ENCODE measurements around the gene PADI6. TPM values are rescaled to one million over a fixed set of nuclear protein-coding genes. Genes with fewer than 3 reads are reported as not detected.
A peak's percentile ranks its signal among the peaks of the same experiment; 100 is the strongest.

PADI6 gene
- total RNA-seq, 1 donor from 2014 or later: not detected

- peaks cover 21% of the 10 kb centered on the region for H3K4me1 Mint-ChIP-seq (ENCODE audit: unreplicated experiment)
- no peak for TF ChIP-seq CTCF (IDR thresholded peaks at IDR 0.05)
- no peak for DNase-seq (ENCODE audit: extremely low spot score, unreplicated experiment)
- no peaks in the 10 kb centered on the region for H3K27me3 Mint-ChIP-seq (ENCODE audit: unreplicated experiment)
- no peaks in the 10 kb centered on the region for H3K9me3 Mint-ChIP-seq (ENCODE audit: unreplicated experiment)
- H3K36me3 Mint-ChIP-seq (ENCODE audit: unreplicated experiment): peaks cover 17% of the 10 kb centered on the region
- no peak overlapping the region for H3K4me3 Mint-ChIP-seq (ENCODE audit: unreplicated experiment)
- H3K27ac Mint-ChIP-seq (ENCODE audit: unreplicated experiment): no peak overlapping the region
These were observed 62.6 kb downstream of the PADI6 start for GRCh38 chr1:17434601-17435000.

- H3K4me3 Mint-ChIP-seq (ENCODE audit: unreplicated experiment): peak overlapping the region; percentile 77
- no peaks in the 10 kb centered on the region for H3K27me3 Mint-ChIP-seq (ENCODE audit: unreplicated experiment)
- H3K27ac Mint-ChIP-seq (ENCODE audit: unreplicated experiment): peak overlapping the region; percentile 76
- TF ChIP-seq CTCF (IDR thresholded peaks at IDR 0.05): no peak
- peaks cover 40% of the 10 kb centered on the region for H3K4me1 Mint-ChIP-seq (ENCODE audit: unreplicated experiment)
- no peak for DNase-seq (ENCODE audit: extremely low spot score, unreplicated experiment)
- H3K36me3 Mint-ChIP-seq (ENCODE audit: unreplicated experiment): peaks cover 16% of the 10 kb centered on the region
- no peaks in the 10 kb centered on the region for H3K9me3 Mint-ChIP-seq (ENCODE audit: unreplicated experiment)
These were observed 64.6 kb downstream of the PADI6 start for GRCh38 chr1:17436380-17437174.

- H3K27ac Mint-ChIP-seq (ENCODE audit: unreplicated experiment): peak overlapping the region; percentile 76
These were observed 65.2 kb downstream of the PADI6 start for GRCh38 chr1:17437260-17437579.

GRCh38 chr1:17437580-17438317, 65.8 kb downstream of the PADI6 start:
- H3K27me3 Mint-ChIP-seq (ENCODE audit: unreplicated experiment): no peaks in the 10 kb centered on the region
- no peak for DNase-seq (ENCODE audit: extremely low spot score, unreplicated experiment)
- H3K27ac Mint-ChIP-seq (ENCODE audit: unreplicated experiment): peak overlapping the region; percentile 76
- H3K4me3 Mint-ChIP-seq (ENCODE audit: unreplicated experiment): peak overlapping the region; percentile 77
- H3K36me3 Mint-ChIP-seq (ENCODE audit: unreplicated experiment): peaks cover 10% of the 10 kb centered on the region
- TF ChIP-seq CTCF (IDR thresholded peaks at IDR 0.05): no peak
- H3K4me1 Mint-ChIP-seq (ENCODE audit: unreplicated experiment): peaks cover 44% of the 10 kb centered on the region
- H3K9me3 Mint-ChIP-seq (ENCODE audit: unreplicated experiment): no peaks in the 10 kb centered on the region

More at GRCh38 chr1:17437260-17437579, 65.2 kb downstream of the PADI6 start:
- no peak for DNase-seq (ENCODE audit: extremely low spot score, unreplicated experiment)
- TF ChIP-seq CTCF (IDR thresholded peaks at IDR 0.05): no peak
- H3K27me3 Mint-ChIP-seq (ENCODE audit: unreplicated experiment): no peaks in the 10 kb centered on the region
- peak overlapping the region; percentile 77 for H3K4me3 Mint-ChIP-seq (ENCODE audit: unreplicated experiment)
- no peaks in the 10 kb centered on the region for H3K9me3 Mint-ChIP-seq (ENCODE audit: unreplicated experiment)
- peaks cover 15% of the 10 kb centered on the region for H3K36me3 Mint-ChIP-seq (ENCODE audit: unreplicated experiment)
- peaks cover 44% of the 10 kb centered on the region for H3K4me1 Mint-ChIP-seq (ENCODE audit: unreplicated experiment)

Data from osteocyte (in vitro differentiated cells).